K562 (cell line): Measurements from ENCODE around the gene ABCB7. TPM values are rescaled to one million over a fixed set of nuclear protein-coding genes. Genes with fewer than 3 reads are reported as not detected.

Source experiments
- ATAC-seq: fragments of 200-7000 bp; cut with Tn5 transposase; 3 replicates; pipeline ENCODE4 v1.9.1; 2020; ENCODE audit warnings: moderate library complexity
- BruUV-seq: library from RNA; stranded (reverse); fragments of 400-500 nt; replicated peaks from 2 replicates; lab custom pipeline; 2021; lab: Mats Ljungman, UMichigan
- CTCF ChIA-PET: fragments of 300-600 bp; formaldehyde crosslinking; extraction: SDS; loops from one replicate; lab custom pipeline; 2021; ENCODE audit warnings: low intra/inter-chr PET ratio; lab: Yijun Ruan, JAX
- POLR2A ChIA-PET: fragments of 300-600, 350-650 bp; sonication (Branson Sonifier 250); formaldehyde crosslinking; extraction: SDS; loops from one replicate; lab custom pipeline; 2021; ENCODE audit warnings: antibody characterized with exemption, inconsistent platforms; lab: Yijun Ruan, JAX
- DNase-seq, 4 experiments: peaks; one replicate each; pipeline versions ENCODE4 v3.0.0 to v3.0.0-alpha.2; 2011 to 2018; ENCODE audit warnings: low spot score in 3 of 4, mixed read lengths in 3 of 4; ENCODE audit errors: extremely low read depth in 1 of 4
- FAIRE-seq: peaks from 2 replicates; lab custom pipeline; 2011; peaks lifted over from hg19 to GRCh38; lab: Jason Lieb, UNC
- H2AFZ ChIP-seq: 2 replicates; pipeline ENCODE4 v1.6.0; 2011; ENCODE audit warnings: low read depth, low read length, control low read depth, inconsistent platforms
- H3K27ac ChIP-seq: fragments of 200-600 bp; 3 replicates; pipeline ENCODE4 v1.8.0; 2011; ENCODE audit warnings: low read depth, mild to moderate bottlenecking, control low read depth, inconsistent platforms, low read length, moderate library complexity, mixed read lengths; ENCODE audit errors: extremely low read depth
- H3K27me3 ChIP-seq, 2 experiments: fragments of 300-600 bp in 1 of 2; 2 replicates in 1 of 2; 3 replicates in 1 of 2; pipeline versions ENCODE4 v1.6.0 to v1.8.0; 2011; ENCODE audit warnings: inconsistent platforms in 2 of 2, low read length in 2 of 2, mild to moderate bottlenecking in 1 of 2, mixed read lengths in 1 of 2, moderate library complexity in 1 of 2; ENCODE audit not compliant: control insufficient read depth in 2 of 2, insufficient read depth in 2 of 2
- H3K36me3 ChIP-seq: fragments of 300-600 bp; 3 replicates; pipeline ENCODE4 v1.8.0; 2011; ENCODE audit warnings: mild to moderate bottlenecking, low read length, inconsistent platforms; ENCODE audit not compliant: control insufficient read depth, insufficient read depth
- H3K4me1 ChIP-seq, 2 experiments: fragments of 200-600 bp in 1 of 2; replicated peaks in 1 of 2; 2 replicates in 1 of 2; 3 replicates in 1 of 2; pipeline versions ENCODE4 v1.5.1 to v1.8.0; 2011; ENCODE audit warnings: inconsistent platforms in 2 of 2, low read length in 2 of 2, mild to moderate bottlenecking in 1 of 2, mixed read lengths in 1 of 2, moderate library complexity in 1 of 2; ENCODE audit not compliant: control insufficient read depth in 2 of 2, insufficient read depth in 2 of 2
- H3K4me2 ChIP-seq: 2 replicates; pipeline ENCODE4 v1.6.1; 2011; ENCODE audit warnings: low read length, control low read depth, inconsistent platforms, mixed read lengths; ENCODE audit not compliant: insufficient read depth
- H3K4me3 ChIP-seq: fragments of 200-600 bp; sonication (generic), shearing (Covaris generic); 2 replicates; pipeline ENCODE4 v1.5.1; 2016; ENCODE audit warnings: control low read depth, inconsistent platforms
- H3K79me2 ChIP-seq: fragments of 200-600 bp; 3 replicates; pipeline ENCODE4 v1.8.0; 2011; ENCODE audit warnings: low read length, inconsistent platforms; ENCODE audit not compliant: control insufficient read depth, insufficient read depth
- H3K9ac ChIP-seq, 2 experiments: 2 replicates each; pipeline versions ENCODE4 v1.6.0 to v1.6.1; 2011; ENCODE audit warnings: low read depth in 2 of 2, low read length in 2 of 2, control low read depth in 1 of 2, inconsistent platforms in 1 of 2, mild to moderate bottlenecking in 1 of 2, mixed read lengths in 1 of 2; ENCODE audit not compliant: insufficient read depth in 1 of 2
- H3K9me1 ChIP-seq: one replicate; pipeline ENCODE4 v1.6.0; 2011; ENCODE audit warnings: inconsistent platforms, mild to moderate bottlenecking, low read length, moderate library complexity; ENCODE audit not compliant: control insufficient read depth, insufficient read depth
- H3K9me3 ChIP-seq: replicated peaks from 2 replicates; pipeline ENCODE4 v1.5.1; 2011; ENCODE audit warnings: low read depth, low read length, inconsistent platforms; ENCODE audit not compliant: control insufficient read depth, insufficient read depth
- H4K20me1 ChIP-seq: replicated peaks from 2 replicates; pipeline ENCODE4 v1.6.1; 2011; ENCODE audit warnings: low read length, inconsistent platforms, mixed read lengths; ENCODE audit not compliant: control insufficient read depth, insufficient read depth
- CBX8 ChIP-seq: fragments of 200-600 bp; sonication (generic); IDR thresholded peaks from 2 replicates; pipeline ENCODE4 v1.6.1; 2012; ENCODE audit warnings: borderline replicate concordance, mixed run types, low read depth, mild to moderate bottlenecking, moderate library complexity, mixed read lengths, low read length, control low read depth, inconsistent platforms; ENCODE audit not compliant: poor library complexity, severe bottlenecking; ENCODE audit errors: extremely low read depth
- FOXM1 ChIP-seq, 2 experiments: fragments of 450-650 bp in 1 of 2; sonication (generic) in 1 of 2; formaldehyde crosslinking in 1 of 2; IDR thresholded peaks; 2 replicates each; pipeline versions ENCODE4 v1.6.1 to v1.9.0; 2017 to 2022; ENCODE audit warnings: low read depth in 2 of 2, mild to moderate bottlenecking in 2 of 2, missing genetic modification reagents in 1 of 2, moderate library complexity in 1 of 2
- HINFP ChIP-seq: fragments of 450-650 bp; conservative IDR thresholded peaks from 2 replicates; pipeline ENCODE4 v1.6.1; 2016; ENCODE audit warnings: missing genetic modification characterization, low read depth, mild to moderate bottlenecking, control low read depth, missing compliant biosample characterization
- NKRF ChIP-seq: fragments of 450-650 bp; IDR thresholded peaks from 2 replicates; pipeline ENCODE4 v1.6.1; 2016; ENCODE audit warnings: borderline replicate concordance
- POLR2A ChIP-seq: fragments of 450-650 bp; conservative IDR thresholded peaks from 2 replicates; pipeline ENCODE4 v1.6.1; 2016
- RAD21 ChIP-seq, 2 experiments: fragments of 250-450 bp in 1 of 2; fragments of 450-650 bp in 1 of 2; sonication (Bioruptor Pico) in 1 of 2; formaldehyde crosslinking in 1 of 2; IDR thresholded peaks in 1 of 2; conservative IDR thresholded peaks in 1 of 2; 2 replicates each; pipeline versions ENCODE4 v1.4.0 to v1.8.0; 2020 to 2022; ENCODE audit warnings: mild to moderate bottlenecking in 2 of 2, moderate library complexity in 1 of 2
- SAFB2 ChIP-seq: fragments of 200-400 bp; formaldehyde crosslinking; IDR thresholded peaks from 2 replicates; pipeline ENCODE4 v1.6.1; 2018; ENCODE audit warnings: borderline replicate concordance, low read length, low read depth, moderate library complexity; ENCODE audit not compliant: severe bottlenecking
- SNIP1 ChIP-seq: fragments of 450-650 bp; IDR thresholded peaks from 2 replicates; pipeline ENCODE4 v1.7.1; 2017; ENCODE audit warnings: low read depth, mild to moderate bottlenecking
- TAL1 ChIP-seq: fragments of 450-650 bp; IDR thresholded peaks from 2 replicates; pipeline ENCODE4 v1.6.1; 2016; ENCODE audit warnings: mild to moderate bottlenecking
- TCF3 ChIP-seq: sonication (generic); formaldehyde crosslinking; IDR thresholded peaks from 2 replicates; pipeline ENCODE4 v1.4.0; 2020; ENCODE audit warnings: mild to moderate bottlenecking, missing genetic modification reagents
- TGIF2 ChIP-seq: sonication (generic); formaldehyde crosslinking; IDR thresholded peaks from 2 replicates; pipeline ENCODE4 v1.8.1; 2022; ENCODE audit warnings: mild to moderate bottlenecking, missing genetic modification reagents, moderate library complexity
- ZFP30 ChIP-seq: fragments of 250-450 bp; sonication (Bioruptor Pico); IDR thresholded peaks from 2 replicates; pipeline ENCODE4 v1.8.0; 2022; ENCODE audit warnings: moderate library complexity, mild to moderate bottlenecking, inconsistent platforms, borderline replicate concordance
- ZKSCAN1 ChIP-seq: fragments of 150-350 bp; IDR thresholded peaks from 2 replicates; pipeline ENCODE4 v1.6.1; 2016; ENCODE audit warnings: low read depth, low read length
- ZNF324 ChIP-seq: fragments of 250-450 bp; sonication (Bioruptor Pico); IDR thresholded peaks from 2 replicates; pipeline ENCODE4 v1.4.0; 2020; ENCODE audit warnings: mild to moderate bottlenecking
- ZNF668 ChIP-seq: fragments of 250-450 bp; sonication (Bioruptor Pico); IDR thresholded peaks from 2 replicates; pipeline ENCODE4 v1.8.0; 2022; ENCODE audit warnings: mild to moderate bottlenecking, inconsistent platforms
- WGBS: fragments of 100-300 bp; shearing (Covaris generic); methylation state at CpG from one replicate; pipeline ENCODE4 v1.1.6; 2016; ENCODE audit warnings: low coverage, mixed read lengths; ENCODE audit not compliant: insufficient coverage; ENCODE audit errors: missing lambda C conversion rate; 5-methylcytosine and 5-hydroxymethylcytosine counted together
- in situ Hi-C: fragments of 300-500 bp; cut with MboI; formaldehyde crosslinking; loops from 4 replicates; pipeline ENCODE4 v1.15.0; 2018; ENCODE audit warnings: inconsistent platforms, mixed read lengths
- intact Hi-C: fragments of 100-400 bp; cut with micrococcal nuclease; formaldehyde crosslinking; loops from 2 replicates; pipeline ENCODE4 v1.14.2; 2022
- polyA plus RNA-seq, 8 experiments: library from polyadenylated mRNA; depleted of rRNA in 4 of 8; stranded (reverse) in 5 of 8; unstranded in 3 of 8; fragments of >200 nt; fragmentation: Nextera tagmentation in 2 of 8; fragmentation: Illumina TruSeq in 1 of 8; extraction: Ambion mirVana in 2 of 8; extraction: Trizol in 1 of 8; gene quantifications; 2 replicates each; pipeline versions ENCODE4 v1.2.1 to v1.2.3, GENCODE V29; 2011 to 2014; ENCODE audit warnings: inconsistent platforms in 1 of 8, missing spikeins in 1 of 8
- total RNA-seq, 7 experiments: library from RNA; depleted of rRNA in 6 of 7; stranded (reverse); fragments of >200 nt in 6 of 7; fragmentation: Illumina TruSeq in 2 of 7; extraction: Trizol in 2 of 7; gene quantifications; 2 replicates each; pipeline versions ENCODE4 v1.2.1 to v1.2.3, GENCODE V29; 2011 to 2021; ENCODE audit warnings: low replicate concordance in 1 of 7
- TF ChIP-seq, protein P1 (sequence below): fragments of 450-650 bp; formaldehyde crosslinking; IDR thresholded peaks from 2 replicates; pipeline ENCODE4 v1.4.0; 2020; ENCODE audit warnings: mild to moderate bottlenecking, moderate library complexity

Gene ABCB7
- total and polyA plus RNA-seq, 9 of the 15 experiments (the other 6 are each of a cell fraction or from before 2014, with no cell fraction given): 18.3 to 46.2 (median 24.2) TPM

DNA sequence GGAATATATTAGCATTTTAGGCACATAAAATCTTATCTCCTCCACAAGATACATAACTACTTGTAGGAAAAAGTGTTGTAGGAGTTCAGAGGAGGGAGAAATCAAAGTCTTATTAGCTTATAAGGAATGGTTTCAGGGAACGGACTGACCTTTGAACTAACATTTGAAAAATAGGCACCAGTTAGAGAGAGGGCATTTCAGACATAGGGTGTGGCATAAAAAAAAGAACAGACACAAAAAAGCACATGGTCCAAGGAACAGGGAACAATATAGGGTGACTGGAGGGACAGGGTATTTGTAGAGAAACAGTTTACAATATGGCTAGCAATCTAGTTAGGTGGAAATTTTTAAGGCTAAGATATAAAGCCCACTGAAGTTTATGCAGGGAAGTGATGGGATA, 6.4 kb downstream of the ABCB7 start:
- Histone ChIP-seq H3K9me1 (no peaks in the 10 kb centered on the region), H3K4me2 (no peak overlapping the region), H3K9me3 (no peaks in the 10 kb centered on the region), H3K27me3 (no peaks in the 10 kb centered on the region), H3K4me3 (no peak overlapping the region), H3K36me3 (no peaks in the 10 kb centered on the region), H3K79me2 (peaks cover 63% of the 10 kb centered on the region), H3K27ac (no peak overlapping the region), H4K20me1 (no peaks in the 10 kb centered on the region), H3K4me1 (no peaks in the 10 kb centered on the region; a peak in 2 of 5 replicates), H2AFZ (no peak overlapping the region), H3K9ac (no peak overlapping the region)
- ChIA-PET POLR2A (no interaction called here), CTCF (no interaction called here)
- 75% methylated on average over 1 of the region's 1 CpG for WGBS
- BruUV-seq: no TSS peak
- DNase-seq (no peak), ATAC-seq (no peak), FAIRE-seq (no peak)
- intact Hi-C loops: no loop called here
- in situ Hi-C loops: no loop called here
- no peak for TF ChIP-seq CBX8
- TF ChIP-seq TAL1: no peak
- TF ChIP-seq ZNF324 (CRISPR knock-in tag): no peak
- TF ChIP-seq ZNF668 (CRISPR knock-in tag): no peak
- TF ChIP-seq ZKSCAN1: no peak
- TF ChIP-seq HINFP (tag): no peak
- TF ChIP-seq, protein P1, sequence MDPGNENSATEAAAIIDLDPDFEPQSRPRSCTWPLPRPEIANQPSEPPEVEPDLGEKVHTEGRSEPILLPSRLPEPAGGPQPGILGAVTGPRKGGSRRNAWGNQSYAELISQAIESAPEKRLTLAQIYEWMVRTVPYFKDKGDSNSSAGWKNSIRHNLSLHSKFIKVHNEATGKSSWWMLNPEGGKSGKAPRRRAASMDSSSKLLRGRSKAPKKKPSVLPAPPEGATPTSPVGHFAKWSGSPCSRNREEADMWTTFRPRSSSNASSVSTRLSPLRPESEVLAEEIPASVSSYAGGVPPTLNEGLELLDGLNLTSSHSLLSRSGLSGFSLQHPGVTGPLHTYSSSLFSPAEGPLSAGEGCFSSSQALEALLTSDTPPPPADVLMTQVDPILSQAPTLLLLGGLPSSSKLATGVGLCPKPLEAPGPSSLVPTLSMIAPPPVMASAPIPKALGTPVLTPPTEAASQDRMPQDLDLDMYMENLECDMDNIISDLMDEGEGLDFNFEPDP (CRISPR knock-in tag): no peak
- TF ChIP-seq ZFP30 (CRISPR knock-in tag): no peak
- TF ChIP-seq TGIF2: no peak
- no peak for TF ChIP-seq NKRF
- no peak for TF ChIP-seq POLR2A
- no peak for TF ChIP-seq FOXM1 (IDR thresholded peaks at IDR 0.05; ENCODE audit: low read depth)
- no peak for TF ChIP-seq FOXM1 (CRISPR knock-in tag; IDR thresholded peaks at IDR 0.05; ENCODE audit: low read depth)
- no peak for TF ChIP-seq SNIP1
- TF ChIP-seq SAFB2: no peak
- no peak for TF ChIP-seq RAD21 (CRISPR knock-in tag; conservative IDR thresholded peaks at IDR 0.05 in 1 of 2, IDR thresholded peaks at IDR 0.05 in 1 of 2)
- no peak for TF ChIP-seq TCF3
